ENCODE results near the gene CCDC15.
"Not testable (repeated sequence)": the region's sequence is repeated elsewhere in the genome, so short reads cannot be mapped to it uniquely, and the experiment has no call there.

The CCDC15 gene

GRCh38 chr11:124983674-124984511, 29.9 kb downstream of the CCDC15 start:
- no peak for DNase-seq (ENCODE audit: low read depth)

GRCh38 chr11:124984512-124984854, 30.5 kb downstream of the CCDC15 start:
- no peak for DNase-seq (ENCODE audit: low read depth)

More at GRCh38 chr11:124983674-124984511, 29.9 kb downstream of the CCDC15 start:
- no peak overlapping the region for H3K4me3 ChIP-seq (ENCODE audit: low read depth, low read length)

DNA sequence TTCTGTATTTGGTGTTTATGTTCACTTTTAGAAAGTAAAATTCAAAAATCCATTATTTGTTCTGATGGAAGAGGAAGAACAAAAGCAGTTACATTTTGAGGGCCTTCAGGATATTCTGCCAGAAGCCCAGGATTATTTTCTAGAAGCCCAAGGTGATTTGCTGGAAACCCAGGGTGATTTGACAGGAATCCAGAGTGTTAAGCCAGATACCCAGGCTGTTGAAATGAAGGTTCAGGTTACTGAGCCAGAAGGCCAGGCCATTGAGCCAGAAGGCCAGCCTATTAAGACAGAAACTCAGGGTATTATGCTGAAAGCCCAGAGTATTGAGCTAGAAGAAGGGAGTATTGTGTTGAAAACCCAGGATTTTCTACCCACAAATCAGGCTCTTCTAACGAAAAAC, 33.1 kb downstream of the CCDC15 start:
- no peak overlapping the region for H3K4me3 ChIP-seq (ENCODE audit: low read depth, low read length)
- no peak for DNase-seq (ENCODE audit: low read depth)

More at GRCh38 chr11:124984512-124984854, 30.5 kb downstream of the CCDC15 start:
- H3K4me3 ChIP-seq (ENCODE audit: low read depth, low read length): no peak overlapping the region

DNA sequence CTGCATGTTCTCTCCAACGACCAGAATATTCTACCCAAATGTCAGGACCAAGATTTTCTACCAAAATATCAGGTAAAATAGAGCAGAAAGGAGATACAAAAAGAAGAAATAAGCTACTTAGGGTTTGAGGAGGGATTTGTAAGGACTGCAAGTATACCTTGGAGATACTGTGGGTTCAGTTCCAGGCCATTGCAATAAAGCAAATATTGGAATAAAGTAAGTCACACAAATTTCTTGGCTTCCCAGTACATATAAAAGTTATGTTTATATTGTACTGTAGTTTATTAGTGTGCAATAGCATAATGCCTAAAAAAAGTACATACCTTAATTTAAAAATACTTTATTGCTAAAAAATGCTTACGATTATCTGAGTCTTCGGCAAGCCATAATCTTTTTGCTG, 34.1 kb downstream of the CCDC15 start:
- no peak overlapping the region for H3K4me3 ChIP-seq (ENCODE audit: low read depth, low read length)
- DNase-seq (ENCODE audit: low read depth): no peak

- no peak for DNase-seq (ENCODE audit: low read depth)
- H3K4me3 ChIP-seq (ENCODE audit: low read depth, low read length): no peak overlapping the region
Measured at GRCh38 chr11:125001079-125001778, 47.2 kb downstream of the CCDC15 start.

DNA sequence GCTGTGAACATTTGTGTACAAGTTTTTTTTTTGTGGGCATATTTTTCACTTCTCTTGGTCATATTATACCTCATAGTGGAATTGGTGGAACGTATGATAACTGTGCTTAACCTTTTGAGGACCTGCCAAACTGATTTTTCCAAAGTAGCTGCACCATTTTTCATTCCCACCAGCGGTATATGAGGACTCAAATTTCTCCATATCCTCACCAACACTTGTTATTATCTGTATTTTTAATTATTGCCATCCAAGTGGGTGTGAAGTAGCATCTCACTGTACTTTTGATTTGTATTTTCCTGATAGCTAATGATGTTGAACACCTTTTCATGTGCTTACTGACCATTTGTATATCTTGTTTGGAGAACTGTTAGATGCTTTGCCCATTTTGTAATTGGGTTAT, 47.8 kb downstream of the CCDC15 start:
- DNase-seq (ENCODE audit: low read depth): no peak
- H3K4me3 ChIP-seq (ENCODE audit: low read depth, low read length): no peak overlapping the region

DNA sequence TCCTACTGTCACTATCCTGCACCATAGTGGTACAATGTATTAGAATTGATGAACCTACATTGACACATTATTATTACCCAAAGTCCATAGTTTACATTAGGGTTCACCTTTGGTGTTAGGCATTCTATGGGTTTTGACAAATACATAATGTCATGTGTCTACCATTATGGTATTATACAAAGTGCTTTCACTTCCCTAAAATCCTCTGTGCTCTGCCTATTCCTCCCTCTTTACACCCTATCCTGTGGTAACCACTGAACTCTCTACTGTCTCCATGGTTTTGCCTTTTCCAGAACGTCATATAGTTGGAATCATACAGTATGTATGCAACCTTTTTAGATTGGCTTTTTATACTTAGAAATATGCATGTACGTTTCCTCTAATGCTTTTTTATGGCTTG, 51.5 kb downstream of the CCDC15 start:
- no peak for DNase-seq (ENCODE audit: low read depth)
- H3K4me3 ChIP-seq (ENCODE audit: low read depth, low read length): no peak overlapping the region

- DNase-seq (ENCODE audit: low read depth): no peak
Measured at GRCh38 chr11:125016413-125016812, 62.4 kb downstream of the CCDC15 start.

GRCh38 chr11:125020342-125020741, 66.3 kb downstream of the CCDC15 start:
- no peak for DNase-seq (ENCODE audit: low read depth)
- H3K4me3 ChIP-seq (ENCODE audit: low read depth, low read length): no peak overlapping the region

More at GRCh38 chr11:125016413-125016812, 62.4 kb downstream of the CCDC15 start:
- H3K4me3 ChIP-seq (ENCODE audit: low read depth, low read length): no peak overlapping the region

DNA sequence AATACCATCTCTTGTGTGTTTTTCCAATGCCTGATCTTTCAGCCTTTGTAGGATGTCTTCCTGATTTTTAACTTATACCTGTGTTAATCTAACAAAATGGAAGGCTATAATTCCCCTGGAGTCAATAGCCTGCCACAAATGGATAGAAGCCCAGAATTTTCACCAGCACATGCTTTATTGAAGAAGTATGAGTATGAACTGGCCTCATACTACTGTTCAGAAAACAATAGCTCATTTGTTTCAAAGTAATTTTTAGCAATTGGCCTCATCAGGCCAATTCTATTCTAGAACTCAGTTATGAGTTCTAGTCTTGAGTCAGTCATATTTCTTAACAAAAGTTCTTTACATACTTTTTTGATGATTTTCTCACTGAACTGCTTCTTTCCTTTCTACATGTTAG, 68.5 kb downstream of the CCDC15 start:
- no peak overlapping the region for H3K4me3 ChIP-seq (ENCODE audit: low read depth, low read length)
- DNase-seq (ENCODE audit: low read depth): no peak

GRCh38 chr11:125025968-125026367, 72.0 kb downstream of the CCDC15 start:
- DNase-seq (ENCODE audit: low read depth): no peak
- no peak overlapping the region for H3K4me3 ChIP-seq (ENCODE audit: low read depth, low read length)

- not testable (repeated sequence) for DNase-seq (ENCODE audit: low read depth)
Measured at GRCh38 chr11:125029431-125029830, 75.4 kb downstream of the CCDC15 start.

GRCh38 chr11:125036933-125037332, 82.9 kb downstream of the CCDC15 start:
- no peak overlapping the region for H3K4me3 ChIP-seq (ENCODE audit: low read depth, low read length)
- peak; percentile 56 for DNase-seq (ENCODE audit: low read depth)

More at GRCh38 chr11:125029431-125029830, 75.4 kb downstream of the CCDC15 start:
- H3K4me3 ChIP-seq (ENCODE audit: low read depth, low read length): not testable (repeated sequence)

- no peak for DNase-seq (ENCODE audit: low read depth)
- H3K4me3 ChIP-seq (ENCODE audit: low read depth, low read length): no peak overlapping the region
Measured at GRCh38 chr11:125049164-125049792, 95.3 kb downstream of the CCDC15 start.

- DNase-seq (ENCODE audit: low read depth): no peak
- no peak overlapping the region for H3K4me3 ChIP-seq (ENCODE audit: low read depth, low read length)
Measured at GRCh38 chr11:125052047-125052446, 98.0 kb downstream of the CCDC15 start.

GRCh38 chr11:125053167-125053566, 99.2 kb downstream of the CCDC15 start:
- DNase-seq (ENCODE audit: low read depth): no peak
- no peak overlapping the region for H3K4me3 ChIP-seq (ENCODE audit: low read depth, low read length)

DNA sequence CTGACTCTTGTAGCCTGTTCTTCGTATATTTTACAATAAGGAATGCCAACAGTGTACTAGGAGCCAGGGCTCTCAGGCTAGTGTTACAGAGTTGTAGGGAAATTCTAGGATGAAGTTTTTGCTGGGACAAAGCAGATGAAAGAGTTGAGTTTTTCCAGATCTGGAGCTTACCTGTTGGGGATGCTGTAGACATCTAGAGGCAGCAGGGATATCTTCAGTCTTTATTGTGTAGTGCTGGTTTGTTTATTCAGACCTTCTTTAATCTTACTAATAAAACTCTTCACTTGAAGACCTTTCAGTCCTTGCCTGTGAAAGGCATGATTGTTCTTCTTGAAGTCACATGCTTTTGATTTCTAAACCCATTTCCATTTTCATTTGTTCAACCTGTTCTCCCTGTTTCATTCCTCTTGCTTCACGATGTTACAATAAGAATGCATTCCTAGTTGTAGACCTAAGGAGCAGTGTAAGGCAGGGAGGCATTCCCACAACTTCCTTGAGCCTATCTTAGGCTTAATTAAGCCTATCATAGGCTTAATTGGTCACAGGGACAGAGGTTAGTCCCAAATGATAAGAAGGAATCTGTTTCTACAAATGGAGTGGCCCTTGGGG, 101.2 kb downstream of the CCDC15 start:
- no peak for DNase-seq (ENCODE audit: low read depth)
- H3K4me3 ChIP-seq (ENCODE audit: low read depth, low read length): no peak overlapping the region

DNA sequence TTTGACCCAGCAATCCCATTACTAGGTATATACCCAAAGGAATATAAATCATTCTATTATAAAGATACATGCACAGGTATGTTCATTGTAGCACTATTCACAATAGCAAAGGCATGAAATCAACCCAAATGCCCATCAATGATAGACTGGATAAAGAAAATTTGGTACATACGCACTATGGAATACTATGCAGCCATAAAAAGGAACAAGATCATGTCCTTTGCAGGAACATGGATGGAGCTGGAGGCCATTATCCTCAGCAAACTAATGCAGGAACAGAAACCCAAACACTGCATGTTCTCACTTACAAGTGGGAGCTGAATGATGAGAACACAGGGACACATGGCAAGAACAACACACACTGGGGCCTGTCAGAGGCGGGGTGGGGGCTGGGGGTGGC, 102.1 kb downstream of the CCDC15 start:
- not testable (repeated sequence) for H3K4me3 ChIP-seq (ENCODE audit: low read depth, low read length); DNase-seq (ENCODE audit: low read depth)

DNA sequence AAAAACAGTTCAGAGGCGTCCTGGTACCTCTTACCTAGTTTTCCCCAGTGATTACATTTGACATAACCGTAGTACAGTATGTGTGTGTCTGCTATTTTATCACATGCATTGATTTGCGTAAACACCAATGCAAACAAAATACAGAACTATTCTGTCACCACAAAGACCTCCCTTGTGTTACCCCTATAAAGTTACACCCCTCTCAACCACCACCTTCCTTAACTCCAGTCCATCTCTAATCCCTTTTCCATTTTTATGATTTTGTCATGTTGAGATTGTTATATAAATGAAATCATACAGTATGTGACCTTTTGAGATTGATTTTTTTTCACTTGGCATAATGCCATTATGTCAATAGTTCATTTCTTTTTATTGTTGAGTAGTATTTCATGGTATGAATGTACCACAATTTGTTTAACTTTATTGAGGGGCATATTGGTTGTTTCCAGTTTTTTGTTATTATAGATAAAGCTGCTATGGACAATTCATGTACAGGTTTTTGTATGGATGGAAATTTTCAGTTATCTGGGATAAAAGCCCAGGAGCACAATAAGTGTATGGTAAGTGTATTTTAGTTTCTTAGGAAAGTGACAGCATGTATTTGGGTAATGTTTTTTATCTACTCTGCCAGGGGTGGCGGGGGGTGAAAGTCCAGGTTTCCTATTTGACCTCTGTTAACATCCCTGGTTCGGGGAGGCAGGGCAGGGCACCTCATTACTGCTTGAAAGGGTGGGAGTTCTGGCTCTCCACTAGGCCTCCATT, 103.1 kb downstream of the CCDC15 start:
- no peak overlapping the region for H3K4me3 ChIP-seq (ENCODE audit: low read depth, low read length)
- DNase-seq (ENCODE audit: low read depth): no peak

Data from skeletal muscle cell (primary cell).